ENCODE data around the gene FLNB. TPM values are rescaled to one million over a fixed set of nuclear protein-coding genes. Genes with fewer than 3 reads are reported as not detected.

The FLNB gene
- total and polyA plus RNA-seq, 2 of the 13 experiments (the other 11 are each of a cell fraction or from before 2014, with no cell fraction given): 106 to 130 TPM

- no peak for TF ChIP-seq SKI (IDR thresholded peaks at IDR 0.05; ENCODE audit: partially characterized antibody)
- peak; percentile 90 for TF ChIP-seq ZNF746 (CRISPR knock-in tag; IDR thresholded peaks at IDR 0.05)
- no peak for TF ChIP-seq ZNF704 (CRISPR knock-in tag; IDR thresholded peaks at IDR 0.05; ENCODE audit: borderline replicate concordance)
- TF ChIP-seq NFE2L1 (CRISPR knock-in tag; IDR thresholded peaks at IDR 0.05; ENCODE audit: borderline replicate concordance): no peak
- peak; percentile 66; the same call in 1 of the 2 replicates for TF ChIP-seq ZNF292 (CRISPR knock-in tag; IDR thresholded peaks at IDR 0.05; ENCODE audit: borderline replicate concordance, low read depth)
- no peak for TF ChIP-seq ZNF550 (CRISPR knock-in tag; IDR thresholded peaks at IDR 0.05; ENCODE audit: borderline replicate concordance)
- TF ChIP-seq ZZZ3 (CRISPR knock-in tag; IDR thresholded peaks at IDR 0.05; ENCODE audit: borderline replicate concordance): no peak
- TF ChIP-seq HNRNPK (IDR thresholded peaks at IDR 0.05; ENCODE audit: low read depth, low read length, poor library complexity, severe bottlenecking): no peak
- no peak for TF ChIP-seq ZNF768 (CRISPR knock-in tag; IDR thresholded peaks at IDR 0.05)
- TF ChIP-seq NR1H2 (CRISPR knock-in tag; IDR thresholded peaks at IDR 0.05; ENCODE audit: borderline replicate concordance, low read depth): no peak
- TF ChIP-seq FOXM1 (CRISPR knock-in tag; IDR thresholded peaks at IDR 0.05): no peak
- TF ChIP-seq HOXA7 (CRISPR knock-in tag; IDR thresholded peaks at IDR 0.05): no peak
- no peak for TF ChIP-seq ZNF253 (CRISPR knock-in tag; IDR thresholded peaks at IDR 0.05; ENCODE audit: borderline replicate concordance)
- no peak for TF ChIP-seq TMF1 (CRISPR knock-in tag; IDR thresholded peaks at IDR 0.05; ENCODE audit: low read depth)
- TF ChIP-seq GMEB2 (CRISPR knock-in tag; IDR thresholded peaks at IDR 0.05; ENCODE audit: low read depth): no peak
- no peak for TF ChIP-seq NBN (conservative IDR thresholded peaks at IDR 0.05)
- no peak for TF ChIP-seq ZNF891 (CRISPR knock-in tag; IDR thresholded peaks at IDR 0.05)
- no peak for TF ChIP-seq KMT2A (CRISPR knock-in tag; IDR thresholded peaks at IDR 0.05)
- TF ChIP-seq FLYWCH1 (CRISPR knock-in tag; IDR thresholded peaks at IDR 0.05): no peak
- TF ChIP-seq YEATS2 (CRISPR knock-in tag; IDR thresholded peaks at IDR 0.05; ENCODE audit: borderline replicate concordance): no peak
- TF ChIP-seq SNAPC4 (CRISPR knock-in tag; IDR thresholded peaks at IDR 0.05): no peak
- no peak for TF ChIP-seq ZNF784 (CRISPR knock-in tag; IDR thresholded peaks at IDR 0.05; ENCODE audit: borderline replicate concordance)
Observed at GRCh38 chr3:58188921-58189451, 180.8 kb downstream of the FLNB start (continued).
